CD14-positive monocyte (primary cell): ENCODE data around the gene NKX3-2. TPM values are rescaled to one million over a fixed set of nuclear protein-coding genes. Genes with fewer than 3 reads are reported as not detected.

Experiments used
- DNase-seq, 3 donors: peaks; one replicate each; pipeline ENCODE4 v3.0.0-alpha.2; 2011 to 2022
- H2AFZ ChIP-seq: 2 replicates; pipeline ENCODE4 v1.6.0; 2012; ENCODE audit warnings: mild to moderate bottlenecking, low read depth, low read length, inconsistent platforms; ENCODE audit not compliant: insufficient read depth, poor library complexity, severe bottlenecking
- H3K27ac ChIP-seq, 2 donors: 1 replicate in 1 of 2; 2 replicates in 1 of 2; pipeline ENCODE4 v1.5.1; 2012 to 2013; ENCODE audit warnings: low read length in 2 of 2, control low read depth in 1 of 2, inconsistent platforms in 1 of 2, low read depth in 1 of 2, mild to moderate bottlenecking in 1 of 2
- H3K27me3 ChIP-seq, 2 donors: one replicate each; pipeline versions ENCODE4 v1.6.0 to v1.6.1; 2011 to 2013; ENCODE audit warnings: low read length in 2 of 2; ENCODE audit not compliant: control insufficient read depth in 2 of 2, insufficient read depth in 2 of 2
- H3K36me3 ChIP-seq, 2 donors: replicated peaks in 1 of 2; 1 replicate in 1 of 2; 2 replicates in 1 of 2; pipeline versions ENCODE4 v1.5.1 to v1.6.1; 2012 to 2013; ENCODE audit warnings: low read length in 2 of 2, control low read depth in 1 of 2, inconsistent platforms in 1 of 2, mild to moderate bottlenecking in 1 of 2; ENCODE audit not compliant: insufficient read depth in 2 of 2, control insufficient read depth in 1 of 2
- H3K4me1 ChIP-seq, 2 donors: 1 replicate in 1 of 2; 2 replicates in 1 of 2; pipeline versions ENCODE4 v1.5.1 to v1.6.1; 2012 to 2013; ENCODE audit warnings: low read length in 2 of 2, control low read depth in 1 of 2, inconsistent platforms in 1 of 2, mild to moderate bottlenecking in 1 of 2, moderate library complexity in 1 of 2; ENCODE audit not compliant: insufficient read depth in 2 of 2, control insufficient read depth in 1 of 2
- H3K4me2 ChIP-seq: replicated peaks from 2 replicates; pipeline ENCODE3; 2012; ENCODE audit warnings: low read length, moderate library complexity, mild to moderate bottlenecking; ENCODE audit not compliant: poor library complexity, severe bottlenecking; ENCODE audit errors: extremely low read depth
- H3K4me3 ChIP-seq, 3 experiments: fragments of 200-600 bp in 1 of 3; sonication (generic) in 1 of 3; replicated peaks in 1 of 3; 1 replicate in 2 of 3; 2 replicates in 1 of 3; pipeline ENCODE4 v1.5.1; 2011 to 2013; ENCODE audit warnings: low read length in 3 of 3, mild to moderate bottlenecking in 3 of 3, control low read depth in 2 of 3, low read depth in 2 of 3, inconsistent platforms in 1 of 3, moderate library complexity in 1 of 3
- H3K79me2 ChIP-seq: 2 replicates; pipeline ENCODE4 v1.6.0; 2012; ENCODE audit warnings: mild to moderate bottlenecking, control low read depth, inconsistent platforms, low read length, moderate library complexity; ENCODE audit not compliant: insufficient read depth
- H3K9ac ChIP-seq: 2 replicates; pipeline ENCODE4 v1.6.0; 2017; ENCODE audit warnings: low read length, mild to moderate bottlenecking; ENCODE audit not compliant: insufficient read depth, poor library complexity, severe bottlenecking
- H3K9me3 ChIP-seq, 2 donors: replicated peaks in 1 of 2; 1 replicate in 1 of 2; 2 replicates in 1 of 2; pipeline versions ENCODE4 v1.5.1 to v1.6.1; 2012 to 2013; ENCODE audit warnings: low read length in 2 of 2, control low read depth in 1 of 2; ENCODE audit not compliant: control insufficient read depth in 1 of 2, insufficient read depth in 1 of 2
- H4K20me1 ChIP-seq: 2 replicates; pipeline ENCODE4 v1.6.0; 2012; ENCODE audit warnings: mild to moderate bottlenecking, low read length, control low read depth, moderate library complexity; ENCODE audit not compliant: insufficient read depth
- H3K27ac Mint-ChIP-seq, 7 donors: one replicate each; pipeline ENCODE4 v1.8.0; 2020; ENCODE audit warnings: mild to moderate bottlenecking in 7 of 7, mixed read lengths in 7 of 7, moderate library complexity in 6 of 7, inconsistent platforms in 2 of 7
- H3K27me3 Mint-ChIP-seq, 3 donors: one replicate each; pipeline ENCODE4 v1.8.0; 2021 to 2022; ENCODE audit warnings: low read depth in 3 of 3, mild to moderate bottlenecking in 3 of 3, mixed read lengths in 3 of 3, moderate library complexity in 3 of 3, inconsistent platforms in 1 of 3
- H3K36me3 Mint-ChIP-seq, 2 donors: one replicate each; pipeline ENCODE4 v1.8.0; 2020; ENCODE audit warnings: mixed read lengths in 2 of 2, inconsistent platforms in 1 of 2, mild to moderate bottlenecking in 1 of 2
- H3K4me1 Mint-ChIP-seq: one replicate; pipeline ENCODE4 v1.8.0; 2020; ENCODE audit warnings: mild to moderate bottlenecking, mixed read lengths
- H3K4me3 Mint-ChIP-seq, 2 donors: one replicate each; pipeline ENCODE4 v1.8.0; 2020; ENCODE audit warnings: mild to moderate bottlenecking in 2 of 2, mixed read lengths in 2 of 2, moderate library complexity in 1 of 2
- H3K9me3 Mint-ChIP-seq, 7 donors: one replicate each; pipeline ENCODE4 v1.8.0; 2020 to 2022; ENCODE audit warnings: mixed read lengths in 7 of 7, mild to moderate bottlenecking in 6 of 7, moderate library complexity in 6 of 7, inconsistent platforms in 2 of 7
- WGBS: methylation state at CpG from one replicate; pipeline ENCODE4 v1.1.5; 2013; ENCODE audit warnings: missing lambda C conversion rate; ENCODE audit not compliant: insufficient coverage; 5-methylcytosine and 5-hydroxymethylcytosine counted together
- intact Hi-C, 2 donors: fragments of 100-400 bp; cut with micrococcal nuclease; formaldehyde crosslinking; loops; one replicate each; pipeline versions ENCODE4 v1.15.0 to v1.15.1; 2023
- polyA plus RNA-seq, 3 donors: library from polyadenylated mRNA; depleted of rRNA in 1 of 3; unstranded in 2 of 3; stranded (reverse) in 1 of 3; fragments of 300-500 nt in 2 of 3; fragments of >200 nt in 1 of 3; fragmentation: Illumina TruSeq in 2 of 3; gene quantifications; 1 replicate in 2 of 3; 2 replicates in 1 of 3; pipeline ENCODE4 v1.2.3, GENCODE V29; 2012 to 2021
- TF ChIP-seq, protein P1 (sequence below): fragments of 200-600 bp; IDR thresholded peaks from one replicate; pipeline ENCODE4 v1.8.0; 2022; ENCODE audit warnings: antibody characterized with exemption, mild to moderate bottlenecking

Gene NKX3-2
- polyA plus RNA-seq, 3 donors: not detected

DNA sequence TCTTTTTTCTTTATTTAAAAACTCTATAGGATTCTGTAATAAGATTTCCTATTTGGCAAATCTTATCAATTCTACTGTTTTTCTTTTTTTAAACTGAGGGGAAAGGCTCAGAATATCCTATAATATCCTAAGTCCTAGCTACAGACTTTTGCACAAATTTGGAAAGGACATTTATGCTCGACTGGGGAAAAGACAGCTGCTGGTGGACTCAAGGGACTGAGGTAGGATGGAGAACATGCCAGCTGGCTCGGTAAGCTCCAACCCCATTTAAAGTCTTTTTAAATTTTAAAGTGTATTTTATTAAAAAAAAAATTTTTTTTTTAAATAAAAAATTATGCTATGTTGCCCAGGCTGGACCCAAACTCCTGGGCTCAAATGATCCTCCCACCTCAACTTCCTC lies 46.5 kb upstream of the NKX3-2 start:
- H3K27me3 ChIP-seq: no peaks in the 10 kb centered on the region
- no peak overlapping the region for H3K4me2 ChIP-seq
- H3K4me1 Mint-ChIP-seq: no peaks in the 10 kb centered on the region
- H3K27me3 Mint-ChIP-seq: no peaks in the 10 kb centered on the region
- H3K36me3 Mint-ChIP-seq: peaks cover 77 to 80% of the 10 kb centered on the region in 2 donors
- H3K4me3 Mint-ChIP-seq: no peak overlapping the region
- WGBS: no CpG with 5 or more reads among the region's 2 CpGs
- TF ChIP-seq, protein P1, sequence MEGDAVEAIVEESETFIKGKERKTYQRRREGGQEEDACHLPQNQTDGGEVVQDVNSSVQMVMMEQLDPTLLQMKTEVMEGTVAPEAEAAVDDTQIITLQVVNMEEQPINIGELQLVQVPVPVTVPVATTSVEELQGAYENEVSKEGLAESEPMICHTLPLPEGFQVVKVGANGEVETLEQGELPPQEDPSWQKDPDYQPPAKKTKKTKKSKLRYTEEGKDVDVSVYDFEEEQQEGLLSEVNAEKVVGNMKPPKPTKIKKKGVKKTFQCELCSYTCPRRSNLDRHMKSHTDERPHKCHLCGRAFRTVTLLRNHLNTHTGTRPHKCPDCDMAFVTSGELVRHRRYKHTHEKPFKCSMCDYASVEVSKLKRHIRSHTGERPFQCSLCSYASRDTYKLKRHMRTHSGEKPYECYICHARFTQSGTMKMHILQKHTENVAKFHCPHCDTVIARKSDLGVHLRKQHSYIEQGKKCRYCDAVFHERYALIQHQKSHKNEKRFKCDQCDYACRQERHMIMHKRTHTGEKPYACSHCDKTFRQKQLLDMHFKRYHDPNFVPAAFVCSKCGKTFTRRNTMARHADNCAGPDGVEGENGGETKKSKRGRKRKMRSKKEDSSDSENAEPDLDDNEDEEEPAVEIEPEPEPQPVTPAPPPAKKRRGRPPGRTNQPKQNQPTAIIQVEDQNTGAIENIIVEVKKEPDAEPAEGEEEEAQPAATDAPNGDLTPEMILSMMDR: no peak
- H3K27ac Mint-ChIP-seq: no peak overlapping the region
- H3K4me3 ChIP-seq: no peak overlapping the region
- intact Hi-C loops: no loop called here
- no peaks in the 10 kb centered on the region for H3K9me3 Mint-ChIP-seq
- peaks cover 94 to 99% of the 10 kb centered on the region in 2 donors for H3K36me3 ChIP-seq
- H2AFZ ChIP-seq: no peak overlapping the region
- no peaks in the 10 kb centered on the region for H3K9me3 ChIP-seq
- H3K9ac ChIP-seq: no peak overlapping the region
- no peaks in the 10 kb centered on the region for H3K79me2 ChIP-seq
- no peaks in the 10 kb centered on the region for H4K20me1 ChIP-seq
- no peaks in the 10 kb centered on the region for H3K4me1 ChIP-seq
- no peak for DNase-seq
- H3K27ac ChIP-seq: no peak overlapping the region

DNA sequence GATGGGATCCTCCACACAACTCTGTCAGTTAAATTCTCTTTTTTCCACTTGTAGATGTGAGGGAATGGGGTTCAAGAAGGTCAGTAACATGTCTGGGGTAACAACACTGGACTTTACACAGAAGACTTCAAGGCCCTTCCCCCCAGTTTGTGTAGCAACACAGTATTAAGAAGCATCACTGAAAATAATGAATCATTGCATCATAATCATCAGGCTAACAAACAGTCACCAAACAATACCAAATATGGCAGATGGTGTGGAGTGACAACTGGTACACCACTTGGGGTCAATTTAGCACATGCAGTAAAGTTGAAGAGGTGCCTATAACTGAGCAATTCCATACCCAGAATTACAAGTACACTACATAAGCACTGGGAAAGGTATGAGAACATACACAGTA lies 44.6 kb upstream of the NKX3-2 start:
- no peak overlapping the region for H3K9ac ChIP-seq
- Mint-ChIP-seq H3K4me1 (no peaks in the 10 kb centered on the region), H3K27ac (no peak overlapping the region), H3K36me3 (peaks cover 79 to 80% of the 10 kb centered on the region in 2 donors), H3K4me3 (no peak overlapping the region), H3K27me3 (no peaks in the 10 kb centered on the region), H3K9me3 (no peaks in the 10 kb centered on the region)
- peaks cover 95 to 99% of the 10 kb centered on the region in 2 donors for H3K36me3 ChIP-seq
- H3K4me1 ChIP-seq: no peaks in the 10 kb centered on the region
- H3K27me3 ChIP-seq: no peaks in the 10 kb centered on the region
- intact Hi-C loops: no loop called here
- H3K9me3 ChIP-seq: no peaks in the 10 kb centered on the region
- no peak overlapping the region for H3K4me2 ChIP-seq
- DNase-seq: no peak
- no peak overlapping the region for H3K27ac ChIP-seq
- TF ChIP-seq, protein P1: no peak
- H3K4me3 ChIP-seq: no peak overlapping the region
- no peak overlapping the region for H2AFZ ChIP-seq
- H4K20me1 ChIP-seq: no peaks in the 10 kb centered on the region
- no peaks in the 10 kb centered on the region for H3K79me2 ChIP-seq
